Ecto neural progenitor cell (in vitro differentiated cells): ENCODE results near the gene CFHR5.
"Not testable (repeated sequence)": the region's sequence is repeated elsewhere in the genome, so short reads cannot be mapped to it uniquely, and the experiment has no call there.

Experiments used
- DNase-seq: peaks from one replicate; pipeline ENCODE4 v3.0.0-alpha.2; 2018; ENCODE audit warnings: low spot score

CFHR5 gene

GRCh38 chr1:197021716-197022115, 44.4 kb downstream of the CFHR5 start:
- no peak for DNase-seq

- no peak for DNase-seq
These were observed 47.1 kb downstream of the CFHR5 start for GRCh38 chr1:197024460-197024859.

- no peak for DNase-seq
These were observed 50.0 kb downstream of the CFHR5 start for GRCh38 chr1:197027359-197027758.

GRCh38 chr1:197029749-197030148, 52.4 kb downstream of the CFHR5 start:
- DNase-seq: no peak

- DNase-seq: not testable (repeated sequence)
These were observed 57.4 kb downstream of the CFHR5 start for GRCh38 chr1:197034631-197035339.

- DNase-seq: no peak
These were observed 59.5 kb downstream of the CFHR5 start for GRCh38 chr1:197036861-197037260.

- DNase-seq: no peak
These were observed 64.4 kb downstream of the CFHR5 start for GRCh38 chr1:197041486-197042353.

GRCh38 chr1:197042676-197043341, 65.5 kb downstream of the CFHR5 start:
- no peak for DNase-seq

- DNase-seq: no peak
These were observed 71.7 kb downstream of the CFHR5 start for GRCh38 chr1:197049100-197049499.
